NCI-H146 (cell line): Measurements from ENCODE around the gene ATP2C2.

Source experiments
- DNase-seq: peaks from one replicate; lab custom pipeline; 2025; lab: John Stamatoyannopoulos, UW

The ATP2C2 gene

DNA sequence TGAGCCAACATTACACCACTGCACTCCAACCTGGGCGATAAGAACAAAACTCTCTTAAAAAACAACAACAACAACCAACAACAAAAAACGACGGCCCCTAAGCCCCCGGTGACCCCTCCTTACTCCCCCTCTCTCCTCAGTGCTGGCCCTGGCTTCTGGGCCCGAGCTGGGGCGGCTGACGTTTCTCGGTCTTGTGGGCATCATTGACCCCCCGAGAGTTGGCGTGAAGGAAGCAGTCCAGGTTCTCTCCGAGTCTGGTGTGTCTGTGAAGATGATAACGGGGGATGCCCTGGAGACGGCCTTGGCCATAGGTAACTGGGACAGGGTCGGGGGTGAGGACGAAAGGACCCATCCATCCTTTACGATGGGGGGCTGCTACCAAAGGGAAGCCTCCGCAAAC lies 83.4 kb downstream of the ATP2C2 start:
- DNase-seq, result no peak

DNA sequence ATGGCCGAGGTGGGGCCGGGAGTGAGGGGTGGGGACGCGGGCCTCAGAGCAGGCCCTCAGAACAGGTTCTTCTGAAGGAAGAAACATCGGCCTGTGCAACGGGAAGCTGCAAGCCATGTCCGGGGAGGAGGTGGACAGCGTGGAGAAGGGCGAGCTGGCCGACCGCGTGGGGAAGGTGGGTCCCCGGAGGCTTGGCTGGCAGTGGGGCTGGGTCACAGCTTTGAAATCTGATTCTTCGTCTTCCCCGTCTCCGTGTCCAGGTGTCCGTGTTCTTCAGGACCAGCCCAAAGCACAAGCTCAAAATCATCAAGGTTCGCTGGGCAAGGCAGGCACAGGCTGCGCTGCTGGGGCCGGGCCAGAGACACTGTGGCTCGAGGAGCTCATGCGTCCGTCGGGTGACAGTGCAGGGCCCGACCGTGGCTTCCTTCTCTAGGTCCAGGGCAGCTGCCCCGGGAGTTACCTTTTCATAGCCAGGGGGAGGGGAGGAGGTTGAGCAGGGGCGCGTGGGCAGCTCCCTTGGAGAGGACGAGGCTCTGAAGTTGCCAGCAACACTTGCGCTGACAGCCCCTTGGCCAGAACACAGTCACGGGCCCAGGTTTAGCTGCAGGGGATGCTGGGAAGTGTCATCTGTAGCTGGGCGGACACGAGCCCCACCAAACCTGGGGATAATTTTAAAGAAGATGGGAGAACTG lies 84.9 kb downstream of the ATP2C2 start:
- no peak for DNase-seq

DNA sequence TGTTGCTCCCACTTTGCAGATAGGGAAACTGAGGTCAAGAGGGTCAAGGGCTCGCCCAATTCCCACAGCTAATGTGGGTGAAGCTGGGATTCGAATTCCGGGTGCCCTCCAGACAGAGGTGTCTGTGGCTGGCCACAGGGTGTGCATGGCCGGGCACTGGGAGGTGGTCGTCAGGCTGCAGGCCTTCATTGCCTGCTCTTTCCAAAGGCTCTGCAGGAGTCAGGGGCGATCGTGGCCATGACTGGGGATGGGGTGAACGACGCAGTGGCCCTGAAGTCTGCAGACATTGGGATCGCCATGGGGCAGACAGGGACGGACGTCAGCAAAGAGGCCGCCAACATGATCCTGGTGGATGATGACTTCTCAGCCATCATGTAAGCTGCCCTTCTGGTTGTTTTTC lies 86.3 kb downstream of the ATP2C2 start:
- DNase-seq, result no peak

DNA sequence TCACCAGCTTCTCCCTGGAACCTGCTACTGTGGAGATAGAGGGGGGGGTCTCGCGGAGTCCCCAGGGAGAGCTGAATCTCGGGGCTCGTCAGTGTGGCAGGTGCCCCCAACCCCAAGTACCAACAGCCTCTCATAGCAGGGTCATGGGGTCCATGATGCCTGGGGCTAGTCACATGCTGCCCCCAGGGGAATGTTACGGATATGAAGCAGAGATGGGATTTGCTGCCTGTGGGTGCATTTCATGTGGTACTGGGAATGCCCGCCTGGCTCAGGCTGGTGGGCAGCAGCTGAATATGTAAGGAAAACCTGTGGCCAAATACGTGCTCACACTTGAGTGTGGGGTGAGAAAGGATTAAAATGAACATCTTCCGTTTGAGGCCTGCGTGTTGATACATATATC lies 86.7 kb downstream of the ATP2C2 start:
- DNase-seq, result no peak

DNA sequence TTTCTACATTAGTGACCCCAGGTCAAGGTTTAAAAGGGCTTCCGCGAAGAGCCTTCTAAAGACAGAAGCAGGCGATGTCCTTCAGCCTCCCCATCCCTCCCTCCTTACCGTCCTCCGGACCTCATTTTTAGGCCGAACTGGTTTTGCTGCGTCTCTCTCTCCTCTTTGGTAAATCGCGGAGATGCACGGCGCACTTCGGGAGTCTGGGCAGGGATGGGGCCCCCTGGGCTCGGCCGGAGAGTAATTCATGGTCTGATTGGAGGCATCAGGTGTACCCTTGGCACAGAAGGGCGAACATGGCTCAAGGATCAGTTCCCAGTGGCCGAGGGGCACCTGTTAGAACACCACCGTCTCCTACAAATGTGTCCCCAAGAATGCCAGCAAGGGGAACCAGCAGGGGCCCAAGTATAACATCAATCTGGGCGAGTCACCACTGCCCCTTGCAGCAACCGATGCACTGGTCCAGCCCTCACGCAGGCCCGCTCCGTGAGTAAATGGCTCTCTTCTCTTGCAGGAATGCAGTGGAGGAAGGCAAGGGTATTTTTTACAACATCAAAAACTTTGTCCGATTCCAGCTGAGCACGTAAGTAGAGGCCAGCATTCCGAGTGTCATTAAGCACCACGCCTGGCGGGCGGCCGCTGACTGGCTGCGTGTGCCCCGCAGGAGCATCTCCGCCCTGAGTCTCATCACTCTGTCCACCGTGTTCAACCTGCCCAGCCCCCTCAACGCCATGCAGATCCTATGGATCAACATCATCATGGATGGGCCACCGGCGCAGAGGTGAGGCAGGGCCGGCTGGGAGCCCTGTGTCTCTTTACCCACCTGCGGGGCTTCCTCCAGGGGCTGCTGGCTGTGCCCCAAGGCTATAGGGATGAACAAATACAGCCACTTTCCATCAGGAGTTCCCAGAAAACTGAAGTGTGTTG lies 90.5 kb downstream of the ATP2C2 start:
- DNase-seq, result no peak

DNA sequence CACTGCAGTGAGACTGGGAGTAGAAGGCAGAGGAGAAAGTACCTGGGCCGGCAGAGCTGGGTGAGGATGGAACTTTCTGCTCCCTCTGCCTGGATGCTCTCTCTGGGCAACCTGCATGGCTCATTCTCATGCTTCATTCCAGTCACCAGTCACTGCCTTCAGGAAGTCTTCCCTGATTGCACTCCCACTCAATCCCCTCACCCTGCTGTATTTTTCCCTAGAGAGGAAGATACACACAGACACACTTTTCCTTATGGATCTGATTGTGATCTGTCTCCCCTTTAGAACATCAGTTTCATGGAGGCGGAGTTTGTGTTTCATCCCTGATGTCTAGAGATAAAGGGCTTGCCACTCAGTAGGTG lies 91.2 kb downstream of the ATP2C2 start:
- no peak for DNase-seq

DNA sequence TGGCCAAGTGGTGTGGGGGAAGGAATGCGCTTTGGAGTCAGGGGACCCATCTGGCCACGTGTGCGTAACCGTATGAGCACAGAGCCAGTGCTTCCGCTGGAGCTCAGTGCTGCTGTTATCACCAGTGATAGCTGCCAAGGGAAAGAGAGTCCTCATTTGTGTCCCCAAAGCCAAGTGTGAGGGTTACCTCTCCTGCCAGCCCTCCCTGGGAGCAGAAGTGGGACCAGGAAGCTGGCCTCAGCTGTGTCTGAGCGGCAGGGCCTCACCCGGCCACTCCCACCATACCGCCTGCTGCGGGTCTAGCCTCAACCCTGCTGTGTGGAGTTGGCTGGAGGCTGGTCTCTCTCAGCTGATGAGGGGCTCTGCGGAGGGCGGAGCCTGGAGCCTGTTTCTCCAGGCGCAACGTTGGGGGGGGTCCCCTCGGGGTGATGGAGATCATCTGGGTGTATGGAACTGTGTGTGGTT lies 91.6 kb downstream of the ATP2C2 start:
- no peak for DNase-seq

DNA sequence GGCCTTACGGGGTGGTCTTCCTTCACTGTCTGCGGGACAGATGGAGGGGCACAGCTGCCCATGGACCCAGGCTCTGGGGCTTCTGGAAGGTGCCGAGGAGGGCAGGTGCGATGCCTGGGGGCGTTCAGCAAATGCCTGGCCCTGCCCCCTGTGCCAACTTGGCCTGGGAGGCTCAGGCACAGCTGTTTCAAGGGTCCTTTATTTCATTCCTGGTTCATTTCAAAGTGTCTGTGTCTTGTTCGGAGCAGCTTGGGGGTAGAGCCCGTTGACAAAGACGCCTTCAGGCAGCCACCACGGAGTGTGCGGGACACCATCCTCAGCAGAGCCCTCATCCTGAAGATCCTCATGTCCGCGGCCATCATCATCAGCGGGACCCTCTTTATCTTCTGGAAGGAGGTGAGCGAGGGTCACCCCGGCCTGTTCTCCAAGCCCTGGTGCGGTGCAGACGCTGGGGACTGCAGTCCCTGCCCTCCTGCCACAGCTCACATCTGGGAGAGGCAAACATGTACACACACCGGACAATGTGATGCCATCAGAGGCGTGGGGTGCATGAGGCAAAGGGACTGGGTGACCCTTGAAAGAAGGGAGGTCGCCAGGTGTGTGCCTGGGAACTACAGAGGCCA lies 92.2 kb downstream of the ATP2C2 start:
- no peak for DNase-seq

DNA sequence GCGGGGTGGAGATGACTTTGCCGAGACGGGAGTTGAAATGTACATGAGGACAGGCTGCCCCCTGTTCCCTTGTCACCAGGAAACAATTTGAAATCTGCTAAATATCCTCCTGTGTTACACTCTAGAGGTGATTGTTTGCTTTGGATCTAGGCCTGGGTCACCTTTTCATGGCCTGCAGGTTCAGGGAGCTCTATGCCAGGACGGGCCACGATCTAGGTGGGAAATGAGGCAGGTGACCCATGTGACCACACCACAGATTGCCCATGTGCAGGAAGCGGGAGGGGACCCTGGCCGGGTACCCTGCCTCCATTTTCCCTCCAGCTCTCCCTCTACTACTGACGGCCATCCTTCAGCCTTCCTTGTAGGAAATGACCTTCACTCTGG lies 92.7 kb downstream of the ATP2C2 start:
- DNase-seq, result no peak

DNA sequence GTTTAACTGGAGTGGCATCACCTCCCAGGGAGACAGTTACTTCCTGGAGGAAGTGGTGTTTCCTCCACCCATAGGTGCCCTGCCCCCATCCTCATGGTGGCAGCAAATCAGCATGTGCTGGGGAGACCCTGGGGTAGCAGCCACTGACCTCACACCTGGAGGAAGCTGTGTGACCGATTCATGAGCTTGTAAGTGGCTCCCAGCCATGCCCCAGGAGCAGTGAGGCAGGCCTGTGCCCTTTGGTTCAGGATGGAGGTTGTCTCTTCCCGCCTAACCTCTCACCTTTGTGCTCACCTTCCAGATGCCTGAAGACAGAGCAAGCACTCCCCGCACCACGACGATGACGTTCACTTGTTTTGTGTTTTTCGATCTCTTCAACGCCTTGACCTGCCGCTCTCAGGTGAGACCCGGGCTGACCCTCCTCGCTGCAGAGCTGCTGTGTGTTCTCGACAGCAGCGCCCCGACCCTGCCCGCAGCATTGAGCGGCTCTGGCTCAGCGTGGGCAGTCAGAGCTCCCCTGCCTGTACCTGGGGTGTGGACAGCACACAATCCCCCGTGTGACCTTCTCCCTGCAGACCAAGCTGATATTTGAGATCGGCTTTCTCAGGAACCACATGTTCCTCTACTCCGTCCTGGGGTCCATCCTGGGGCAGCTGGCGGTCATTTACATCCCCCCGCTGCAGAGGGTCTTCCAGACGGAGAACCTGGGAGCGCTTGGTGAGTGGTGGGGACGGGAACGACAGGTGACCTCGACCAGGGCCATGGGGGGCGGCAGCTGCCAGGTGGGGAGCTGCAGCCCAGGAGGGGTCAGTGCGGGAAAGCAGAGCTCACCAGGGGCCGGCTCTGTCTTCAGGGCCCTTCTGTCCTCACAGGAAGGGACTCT lies 93.3 kb downstream of the ATP2C2 start:
- DNase-seq, result no peak

DNA sequence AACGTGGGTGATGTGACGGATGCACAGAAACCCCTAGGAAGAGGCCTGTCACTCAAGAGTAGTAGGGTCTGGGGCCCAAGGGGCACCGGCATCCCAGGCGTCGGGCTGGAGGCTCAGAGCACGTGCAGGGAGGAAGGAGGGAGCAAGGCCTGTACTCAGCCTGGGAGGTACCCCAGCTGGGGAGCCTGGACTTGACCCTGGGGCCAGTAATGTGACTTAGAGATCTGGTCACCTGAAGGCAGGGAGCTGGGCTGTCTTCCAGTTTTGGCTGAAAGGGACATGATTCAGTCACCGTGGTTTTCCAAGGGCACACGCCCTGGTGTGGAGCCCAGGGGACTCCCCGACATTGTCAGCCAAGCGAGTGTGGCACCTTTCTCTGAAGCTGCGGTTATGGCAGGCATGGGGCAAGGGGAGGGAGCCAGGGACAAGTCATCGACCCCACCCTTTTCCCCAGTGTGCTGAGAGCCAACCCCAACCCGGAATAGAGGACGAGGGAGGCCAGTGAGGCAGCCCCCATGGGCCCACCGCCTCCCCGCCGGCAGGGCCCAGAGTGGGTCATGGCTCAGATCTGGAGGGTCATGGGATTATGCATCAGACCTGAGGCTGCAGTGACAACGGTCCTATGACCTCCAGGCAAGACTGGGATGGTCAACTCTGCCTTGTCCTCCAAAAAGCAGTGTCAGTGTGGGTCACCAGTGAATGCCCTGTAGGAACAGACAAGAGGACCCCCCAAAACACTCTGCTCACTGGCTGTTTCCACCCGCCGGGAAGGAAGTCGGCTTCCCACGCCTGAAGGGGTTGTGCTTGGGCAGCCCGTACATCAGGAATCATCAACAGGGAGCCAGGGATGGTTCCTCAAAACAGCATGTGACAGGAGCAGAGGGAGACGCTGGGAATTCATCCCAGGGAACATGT lies 94.2 kb downstream of the ATP2C2 start:
- DNase-seq, result no peak

DNA sequence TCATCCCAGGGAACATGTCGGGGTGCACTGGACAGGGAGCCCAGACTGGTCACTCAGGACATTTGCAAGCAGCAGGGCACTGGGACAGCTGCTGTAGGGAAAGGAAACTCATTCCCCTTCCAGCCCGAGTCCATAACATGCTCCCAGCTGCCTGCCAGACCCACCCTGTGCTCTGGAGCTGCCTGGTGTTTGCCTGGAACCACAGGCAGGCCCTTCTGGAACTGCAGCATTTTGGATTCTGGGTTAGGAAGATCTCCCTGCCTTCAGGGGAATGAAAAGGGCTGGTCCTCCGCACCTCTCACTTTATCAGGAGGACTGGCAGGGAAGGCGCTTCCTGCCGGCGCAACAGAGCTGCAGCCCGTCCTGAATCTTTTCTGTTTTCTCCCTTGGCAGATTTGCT lies 94.9 kb downstream of the ATP2C2 start:
- DNase-seq, result no peak

DNA sequence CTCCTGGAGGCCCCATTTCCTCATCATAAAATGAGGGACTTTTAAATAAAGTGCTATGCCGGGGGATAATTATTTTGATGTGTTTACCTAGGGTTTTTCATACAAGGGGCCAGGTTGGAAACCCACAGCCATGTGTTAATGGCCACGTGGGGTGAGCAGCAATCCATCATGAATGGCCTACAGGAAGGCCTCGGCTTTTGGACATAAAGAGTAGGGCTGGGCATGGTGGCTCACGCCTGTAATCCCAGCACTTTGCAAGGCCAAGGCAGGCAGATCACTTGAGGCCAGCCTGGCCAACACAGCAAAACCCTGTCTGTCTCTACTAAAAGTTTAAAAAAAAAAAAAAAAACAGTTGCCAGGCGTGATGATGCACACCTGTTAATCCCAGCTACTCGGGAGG lies 95.8 kb downstream of the ATP2C2 start:
- DNase-seq, result no peak

DNA sequence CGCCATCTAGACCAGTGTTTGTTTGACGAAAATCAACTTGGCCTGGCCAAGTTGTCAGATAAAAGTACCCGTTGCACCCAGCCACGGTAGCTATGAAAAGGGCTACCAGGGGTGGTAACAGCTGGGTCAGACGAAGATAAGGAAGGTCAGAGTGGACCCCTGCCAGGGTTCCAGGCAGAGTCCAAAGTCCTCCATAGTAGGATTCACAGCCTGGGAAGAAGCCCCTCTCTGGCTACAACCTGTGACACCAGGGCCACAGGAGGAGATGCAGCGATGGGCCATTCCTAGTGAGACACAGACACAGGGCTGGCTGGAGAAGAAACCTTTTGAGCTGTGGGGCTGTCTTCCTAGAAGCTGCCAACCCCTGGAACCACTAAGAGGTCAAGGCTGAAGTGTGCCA lies 96.8 kb downstream of the ATP2C2 start:
- no peak for DNase-seq

DNA sequence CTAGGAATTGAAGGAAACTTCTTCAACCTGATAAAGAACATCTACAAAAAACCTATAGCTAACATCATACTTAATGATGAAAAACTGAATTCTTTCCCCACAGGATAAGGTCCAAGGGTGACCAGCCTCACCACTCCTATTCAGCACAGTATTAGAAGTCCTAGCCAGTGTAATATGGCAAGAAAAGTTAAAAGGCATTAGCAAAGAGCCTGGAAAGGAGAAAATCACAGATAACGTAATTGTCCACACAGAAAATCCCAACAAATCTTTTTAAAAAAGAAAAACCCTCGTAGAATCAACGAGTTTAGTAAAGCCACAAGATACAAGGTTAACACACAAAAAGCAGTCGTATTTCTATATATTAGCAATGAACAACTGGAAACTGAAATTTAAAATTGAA lies 98.4 kb downstream of the ATP2C2 start:
- DNase-seq, result no peak

DNA sequence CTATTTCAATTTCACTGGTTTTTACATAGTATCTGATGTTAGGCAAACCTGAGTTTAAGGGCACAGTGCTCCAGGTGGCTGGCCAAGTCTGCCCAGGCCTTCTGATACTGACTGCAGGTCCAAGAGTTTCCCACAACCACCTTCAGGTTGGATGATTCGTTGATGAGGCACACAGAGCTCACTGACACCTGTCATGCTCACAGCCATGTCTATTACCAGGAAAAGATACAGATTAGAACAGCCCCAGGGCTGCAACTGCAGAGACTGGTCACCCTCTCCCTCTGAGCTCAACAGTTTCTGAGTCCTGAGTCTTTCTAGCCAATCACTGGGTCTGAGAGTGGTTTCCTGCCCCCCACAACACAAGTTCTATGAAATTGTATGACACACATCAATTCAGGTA lies 98.9 kb downstream of the ATP2C2 start:
- no peak for DNase-seq

DNA sequence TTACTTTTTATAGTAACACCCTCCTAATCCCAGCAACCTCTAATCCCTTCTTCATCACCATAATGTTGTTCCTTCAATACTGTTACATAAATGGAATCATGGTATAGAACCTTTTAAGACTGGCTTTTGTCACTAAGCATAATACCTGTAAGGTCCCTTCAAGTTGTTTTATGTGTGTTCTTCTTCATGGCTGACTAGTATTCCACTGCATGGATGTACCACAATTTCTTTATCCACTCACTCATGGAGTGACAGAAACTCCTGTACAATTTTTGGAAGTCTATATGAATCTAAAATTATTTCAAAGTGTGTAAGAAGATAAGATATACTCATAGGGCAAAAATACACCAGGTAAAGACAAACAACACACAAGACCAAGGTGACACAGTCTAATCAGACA lies 99.4 kb downstream of the ATP2C2 start:
- DNase-seq, result no peak

DNA sequence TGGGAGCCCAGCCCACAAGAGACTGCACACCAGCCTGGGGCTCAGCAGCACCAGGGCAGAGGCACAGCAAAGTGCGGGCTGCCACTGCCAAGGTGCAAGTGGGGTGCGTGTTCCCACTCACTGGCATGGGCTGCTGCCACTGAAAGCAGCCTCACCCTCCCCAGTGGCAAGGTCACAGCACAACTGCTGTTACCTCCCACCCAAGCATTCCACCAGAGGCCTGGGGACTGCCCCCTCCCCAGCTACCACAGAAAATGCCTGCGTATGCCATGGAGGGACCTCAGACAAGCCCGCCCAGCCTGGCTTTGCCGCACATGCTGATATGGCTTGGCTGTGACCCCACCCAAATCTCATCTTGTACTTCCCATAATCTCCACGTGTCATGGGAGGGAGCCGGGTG lies 103.0 kb downstream of the ATP2C2 start:
- DNase-seq, result no peak

DNA sequence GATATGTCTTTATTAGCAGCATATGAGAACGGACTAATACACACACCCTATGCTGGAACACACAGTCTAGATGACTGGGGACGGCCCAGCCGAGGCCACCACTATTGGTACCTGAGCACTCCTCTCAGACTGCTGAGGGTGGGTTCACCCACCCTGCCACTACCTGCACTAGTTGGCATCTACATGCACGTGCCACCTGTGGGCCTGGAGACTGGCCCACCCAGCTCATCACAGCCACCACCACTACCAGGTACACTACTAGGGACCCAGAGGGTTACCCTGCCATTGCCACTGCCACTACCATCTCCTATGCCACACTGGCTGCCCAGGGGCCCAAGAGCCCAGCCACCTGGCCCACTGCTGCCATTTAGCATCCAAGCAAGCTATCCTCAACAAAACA lies 103.6 kb downstream of the ATP2C2 start:
- DNase-seq, result no peak

DNA sequence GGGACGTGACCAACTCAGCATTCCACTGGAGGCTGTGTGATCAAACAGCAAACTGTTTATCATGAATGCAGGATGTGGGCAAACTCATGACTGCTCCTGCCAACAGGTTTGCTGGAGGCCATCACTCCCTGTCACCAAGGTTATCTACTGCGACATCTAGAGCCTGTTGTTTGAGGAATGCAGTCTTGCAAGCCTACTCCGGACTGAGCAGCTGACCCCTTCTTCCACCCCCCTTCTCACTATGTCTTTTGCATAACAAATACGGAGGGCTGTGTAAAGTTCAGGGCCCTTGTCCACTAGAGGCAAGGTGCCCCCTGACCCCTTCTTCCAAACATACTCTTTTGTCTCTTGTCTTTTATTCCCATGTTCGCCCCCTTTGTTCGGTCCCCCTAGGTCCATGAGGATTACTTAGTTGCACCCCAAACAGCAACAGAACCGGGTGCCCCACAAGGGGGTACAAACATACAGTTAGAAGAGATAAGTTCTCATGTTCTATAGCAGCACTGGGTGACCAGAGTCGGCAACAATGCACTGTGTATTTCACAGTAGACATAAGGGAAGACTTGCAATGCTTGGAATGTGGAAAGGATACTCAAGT lies 107.4 kb downstream of the ATP2C2 start:
- DNase-seq, result no peak

DNA sequence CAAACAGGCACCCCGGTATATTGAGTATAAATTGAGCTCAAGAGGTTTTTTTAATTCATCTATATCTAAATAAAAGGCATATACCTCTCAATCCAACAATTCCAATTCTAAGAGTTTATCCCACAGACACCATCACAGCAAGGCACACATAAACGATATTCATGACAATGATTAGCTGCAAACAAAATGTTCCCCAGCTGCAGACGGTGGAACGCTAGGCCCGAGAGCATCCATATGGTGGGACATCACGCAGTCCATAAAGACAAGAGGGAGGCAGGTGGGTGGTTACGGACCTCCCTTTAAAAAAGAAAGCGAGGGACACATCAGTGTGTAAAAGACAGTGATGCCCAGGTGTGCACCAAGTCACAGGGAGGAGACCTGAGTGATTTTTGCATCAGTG lies 108.1 kb downstream of the ATP2C2 start:
- no peak for DNase-seq
